Vagina (tissue), 2 donors: ENCODE measurements around the gene NEK7. TPM values are rescaled to one million over a fixed set of nuclear protein-coding genes. Genes with fewer than 3 reads are reported as not detected.

Experiments
- DNase-seq, 2 donors: peaks; one replicate each; pipeline ENCODE4 v3.0.0-alpha.2; 2017; ENCODE audit errors: extremely low spot score in 2 of 2
- H3K27ac ChIP-seq: fragments of 200-600 bp; sonication (generic); one replicate; pipeline ENCODE4 v1.5.1; 2019
- H3K27me3 ChIP-seq: fragments of 200-600 bp; sonication (generic); one replicate; pipeline ENCODE4 v1.5.1; 2019
- H3K36me3 ChIP-seq, 2 donors: fragments of 200-600 bp; sonication (generic); one replicate each; pipeline ENCODE4 v1.5.1; 2017 to 2019
- H3K4me1 ChIP-seq: fragments of 200-600 bp; sonication (generic); one replicate; pipeline ENCODE4 v1.5.1; 2019
- H3K4me3 ChIP-seq, 2 donors: fragments of 200-600 bp; sonication (generic); 1 replicate in 1 of 2; 2 replicates in 1 of 2; pipeline ENCODE4 v1.5.1; 2016 to 2019
- H3K9me3 ChIP-seq: fragments of 200-600 bp; sonication (generic); one replicate; pipeline ENCODE4 v1.5.1; 2019
- CTCF ChIP-seq, 3 experiments: fragments of 450-650 bp in 2 of 3; fragments of 200-600 bp in 1 of 3; sonication (generic) in 1 of 3; IDR thresholded peaks; one replicate each; pipeline ENCODE4 v1.5.1; 2017 to 2019; ENCODE audit warnings: antibody characterized with exemption in 3 of 3, mild to moderate bottlenecking in 2 of 3, moderate library complexity in 2 of 3
- POLR2A ChIP-seq, 2 donors: fragments of 450-650 bp; IDR thresholded peaks; one replicate each; pipeline ENCODE4 v1.6.1; 2017; ENCODE audit warnings: antibody characterized with exemption in 2 of 2, mild to moderate bottlenecking in 2 of 2, moderate library complexity in 2 of 2
- POLR2AphosphoS5 ChIP-seq, 2 donors: sonication (generic); formaldehyde crosslinking; IDR thresholded peaks; one replicate each; pipeline ENCODE4 v1.9.0; 2017; ENCODE audit warnings: antibody characterized with exemption in 2 of 2, mild to moderate bottlenecking in 2 of 2, low read depth in 1 of 2; ENCODE audit not compliant: insufficient read depth in 1 of 2
- intact Hi-C: fragments of 100-400 bp; cut with DNase I; formaldehyde crosslinking; loops from one replicate; pipeline ENCODE4 v1.15.1; 2023
- total RNA-seq: library from RNA; depleted of rRNA; stranded (reverse); fragments of >200 nt; gene quantifications from one replicate; pipeline ENCODE4 v1.2.3, GENCODE V29; 2016

The NEK7 gene
- total RNA-seq, 1 donor from 2014 or later, result 99.4 TPM

DNA sequence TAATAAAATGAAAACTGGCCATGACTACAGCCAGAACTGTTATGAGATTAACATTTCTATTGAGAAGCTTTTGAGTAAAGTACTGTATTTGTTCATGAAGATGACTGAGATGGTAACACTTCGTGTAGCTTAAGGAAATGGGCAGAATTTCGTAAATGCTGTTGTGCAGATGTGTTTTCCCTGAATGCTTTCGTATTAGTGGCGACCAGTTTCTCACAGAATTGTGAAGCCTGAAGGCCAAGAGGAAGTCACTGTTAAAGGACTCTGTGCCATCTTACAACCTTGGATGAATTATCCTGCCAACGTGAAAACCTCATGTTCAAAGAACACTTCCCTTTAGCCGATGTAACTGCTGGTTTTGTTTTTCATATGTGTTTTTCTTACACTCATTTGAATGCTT lies 164.0 kb downstream of the NEK7 start:
- no peak overlapping the region for H3K4me3 ChIP-seq
- TF ChIP-seq POLR2AphosphoS5 (IDR thresholded peaks at IDR 0.05; ENCODE audit: insufficient read depth in 1 of 2, low read depth in 1 of 2), result no peak
- no peak for TF ChIP-seq POLR2A (IDR thresholded peaks at IDR 0.05)
- TF ChIP-seq CTCF (IDR thresholded peaks at IDR 0.05), result no peak
- no peaks in the 10 kb centered on the region for H3K9me3 ChIP-seq
- peaks cover 0 to 8% of the 10 kb centered on the region in 2 donors for H3K36me3 ChIP-seq
- no peak overlapping the region for H3K27ac ChIP-seq
- DNase-seq, result no peak
- no peaks in the 10 kb centered on the region for H3K27me3 ChIP-seq
- no peaks in the 10 kb centered on the region for H3K4me1 ChIP-seq
- intact Hi-C loops, result no loop called here

DNA sequence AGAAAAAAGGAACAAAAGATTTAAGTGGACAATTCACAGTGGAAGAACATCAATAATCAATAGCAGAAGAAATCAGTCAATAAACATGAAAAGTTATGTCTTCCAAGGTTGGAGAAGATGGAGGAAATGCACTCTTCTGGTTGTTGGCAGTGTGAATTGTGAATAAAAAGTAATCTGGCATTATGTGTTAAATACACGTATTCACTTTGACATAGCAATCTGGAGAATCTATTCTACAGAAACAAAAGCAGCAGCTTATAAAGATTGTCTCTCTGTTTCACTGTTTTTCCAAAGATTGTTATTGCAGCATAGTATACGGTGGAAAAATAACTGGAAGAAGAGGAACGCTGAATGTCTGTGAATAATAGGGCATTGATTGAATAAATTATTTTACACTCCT lies 169.4 kb downstream of the NEK7 start:
- Histone ChIP-seq H3K36me3 (peaks cover 0 to 8% of the 10 kb centered on the region in 2 donors), H3K27me3 (no peaks in the 10 kb centered on the region), H3K4me1 (no peaks in the 10 kb centered on the region), H3K27ac (no peak overlapping the region), H3K4me3 (no peak overlapping the region), H3K9me3 (no peaks in the 10 kb centered on the region)
- no peak for DNase-seq
- TF ChIP-seq POLR2A (IDR thresholded peaks at IDR 0.05), result no peak
- intact Hi-C loops, result no loop called here

DNA sequence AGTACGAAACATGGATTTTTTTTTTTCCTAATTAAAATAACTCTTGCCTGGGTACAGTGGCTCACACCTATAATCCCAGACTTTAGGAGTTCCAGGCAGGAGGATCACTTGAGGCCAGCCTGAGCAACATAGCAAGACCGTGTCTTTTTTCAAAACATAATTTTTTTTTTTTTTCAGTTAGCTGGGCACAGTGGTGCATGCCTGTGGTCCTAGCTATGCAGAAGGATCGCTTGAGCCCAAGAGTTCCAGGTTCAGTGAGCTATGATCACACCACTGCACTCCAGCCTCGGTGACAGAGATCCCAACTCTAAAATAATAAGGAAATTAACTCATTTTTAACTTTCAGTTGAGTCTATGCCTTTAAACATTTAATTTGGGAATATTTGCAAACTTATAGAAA lies 170.1 kb downstream of the NEK7 start:
- no peak overlapping the region for H3K27ac ChIP-seq
- TF ChIP-seq POLR2AphosphoS5 (IDR thresholded peaks at IDR 0.05; ENCODE audit: insufficient read depth in 1 of 2, low read depth in 1 of 2) (no peak), CTCF (IDR thresholded peaks at IDR 0.05) (no peak), POLR2A (IDR thresholded peaks at IDR 0.05) (no peak)
- H3K36me3 ChIP-seq, result peaks cover 0 to 8% of the 10 kb centered on the region in 2 donors
- H3K9me3 ChIP-seq, result no peaks in the 10 kb centered on the region
- DNase-seq, result no peak
- no peak overlapping the region for H3K4me3 ChIP-seq
- no peaks in the 10 kb centered on the region for H3K4me1 ChIP-seq
- intact Hi-C loops, result no loop called here
- no peaks in the 10 kb centered on the region for H3K27me3 ChIP-seq

- intact Hi-C loops, result no loop called here
- no peak for DNase-seq
- H3K4me1 ChIP-seq, result no peaks in the 10 kb centered on the region
- H3K36me3 ChIP-seq, result no peaks in the 10 kb centered on the region
- no peak for TF ChIP-seq POLR2AphosphoS5 (IDR thresholded peaks at IDR 0.05; ENCODE audit: insufficient read depth in 1 of 2, low read depth in 1 of 2)
- no peak overlapping the region for H3K27ac ChIP-seq
- H3K27me3 ChIP-seq, result no peaks in the 10 kb centered on the region
- H3K9me3 ChIP-seq, result no peaks in the 10 kb centered on the region
- no peak overlapping the region for H3K4me3 ChIP-seq
Observed at GRCh38 chr1:198328458-198329032, 171.7 kb downstream of the NEK7 start.

GRCh38 chr1:198330982-198331615 lies 174.3 kb downstream of the NEK7 start:
- no peaks in the 10 kb centered on the region for H3K9me3 ChIP-seq
- DNase-seq, result no peak
- H3K36me3 ChIP-seq, result no peaks in the 10 kb centered on the region
- H3K27ac ChIP-seq, result no peak overlapping the region
- intact Hi-C loops, result no loop called here
- H3K4me3 ChIP-seq, result no peak overlapping the region
- no peaks in the 10 kb centered on the region for H3K4me1 ChIP-seq
- TF ChIP-seq CTCF (IDR thresholded peaks at IDR 0.05) (no peak), POLR2A (IDR thresholded peaks at IDR 0.05) (no peak), POLR2AphosphoS5 (IDR thresholded peaks at IDR 0.05; ENCODE audit: insufficient read depth in 1 of 2, low read depth in 1 of 2) (no peak)
- no peaks in the 10 kb centered on the region for H3K27me3 ChIP-seq

- H3K4me3 ChIP-seq, result no peak overlapping the region
- TF ChIP-seq POLR2AphosphoS5 (IDR thresholded peaks at IDR 0.05; ENCODE audit: insufficient read depth in 1 of 2, low read depth in 1 of 2) (no peak), POLR2A (IDR thresholded peaks at IDR 0.05) (no peak), CTCF (IDR thresholded peaks at IDR 0.05) (no peak)
- no peaks in the 10 kb centered on the region for H3K9me3 ChIP-seq
- intact Hi-C loops, result no loop called here
- DNase-seq, result no peak
- H3K27ac ChIP-seq, result no peak overlapping the region
- H3K4me1 ChIP-seq, result no peaks in the 10 kb centered on the region
- no peaks in the 10 kb centered on the region for H3K36me3 ChIP-seq
- H3K27me3 ChIP-seq, result no peaks in the 10 kb centered on the region
Observed at GRCh38 chr1:198333744-198334143, 176.9 kb downstream of the NEK7 start.
